GM21737 (cell line): Measurements from ENCODE around the gene SCN10A.

ENCODE experiments used
- ATAC-seq: cut with Tn5 transposase; IDR thresholded peaks from one replicate; pipeline ENCODE4 v1.9.1; 2021; ENCODE audit warnings: mild to moderate bottlenecking, moderate library complexity; ENCODE audit not compliant: unreplicated experiment

SCN10A gene

DNA sequence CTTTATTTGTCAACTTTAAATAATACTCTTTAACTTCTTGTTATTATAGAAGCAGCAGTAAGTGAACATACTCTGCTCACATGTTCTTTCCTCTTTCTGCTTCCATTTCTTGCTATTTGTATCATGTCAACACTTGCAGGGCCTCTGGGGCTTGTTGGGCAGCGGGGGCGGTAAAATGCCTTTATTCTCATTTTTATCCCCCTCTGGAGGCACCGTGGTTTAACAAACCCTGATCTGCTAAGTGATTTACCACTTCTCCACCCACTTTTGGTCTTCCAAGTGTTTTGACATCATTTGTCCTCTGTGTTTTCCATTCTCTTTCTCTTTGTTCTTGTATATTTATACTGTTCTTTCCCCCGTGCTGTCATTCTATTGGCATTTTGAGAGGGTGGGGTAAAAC is 33.9 kb downstream of the SCN10A start:
- no peak for ATAC-seq

- no peak for ATAC-seq
Observed at GRCh38 chr3:38773528-38773927, 42.5 kb downstream of the SCN10A start.

- no peak for ATAC-seq
Observed at GRCh38 chr3:38763569-38763968, 52.4 kb downstream of the SCN10A start.

- no peak for ATAC-seq
Observed at GRCh38 chr3:38758557-38758956, 57.5 kb downstream of the SCN10A start.

GRCh38 chr3:38757721-38758120 is 58.3 kb downstream of the SCN10A start:
- no peak for ATAC-seq

DNA sequence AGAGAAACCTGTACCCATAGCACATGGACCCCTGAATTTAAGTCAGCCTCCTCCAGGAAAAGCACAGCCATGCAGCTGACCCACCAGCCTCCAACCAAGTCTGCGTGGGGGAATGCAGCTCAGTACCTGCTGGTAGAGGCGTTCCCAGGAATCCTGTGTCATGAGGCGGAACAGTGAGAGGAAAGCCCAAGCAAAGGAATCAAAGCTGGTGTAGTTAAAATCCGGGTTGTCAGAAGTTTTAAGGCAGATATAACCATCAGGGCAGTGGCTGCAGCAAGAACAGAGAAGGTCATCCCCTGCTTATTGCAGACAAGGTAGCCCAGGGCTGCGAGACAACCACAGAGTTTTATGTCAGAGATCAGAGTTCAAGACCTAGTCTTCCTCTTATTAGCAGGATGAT is 59.1 kb downstream of the SCN10A start:
- no peak for ATAC-seq

DNA sequence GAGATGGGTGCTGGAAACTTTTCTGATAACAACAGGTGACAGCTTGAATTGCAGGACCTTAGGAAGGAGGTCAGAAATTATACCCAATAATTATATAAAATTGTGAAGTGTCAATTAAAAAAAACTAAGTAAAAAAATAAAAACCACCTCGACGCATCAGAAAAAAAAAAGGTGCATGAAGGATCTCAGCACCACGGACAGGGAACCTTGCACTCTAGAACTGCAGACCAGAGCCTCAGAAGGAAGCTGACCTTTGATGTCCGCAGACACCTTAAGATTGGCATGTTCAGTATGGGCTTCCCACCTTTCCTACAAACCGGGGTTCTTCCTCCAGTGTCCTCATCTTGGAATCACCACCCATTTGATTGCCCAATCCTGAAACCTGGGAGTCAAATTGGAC is 60.9 kb downstream of the SCN10A start:
- no peak for ATAC-seq

DNA sequence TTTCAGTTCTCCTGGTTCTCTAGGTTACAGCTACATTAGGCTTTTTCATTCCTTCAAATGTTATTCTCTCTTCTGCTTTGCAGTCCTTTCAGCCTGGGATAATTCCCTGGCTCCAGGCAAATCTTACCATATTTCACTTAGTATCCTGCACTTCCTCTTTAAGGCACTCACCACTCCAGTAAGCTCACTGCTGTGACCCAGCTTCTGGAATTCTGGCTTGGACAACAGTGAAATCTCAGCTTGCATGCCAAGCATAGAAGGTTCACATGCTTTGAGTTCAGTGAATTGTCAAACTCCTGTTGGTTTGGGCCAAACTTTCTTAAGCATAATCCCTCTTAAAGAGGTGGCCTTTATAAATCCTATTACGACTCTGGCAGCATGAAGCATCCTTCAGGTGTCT is 69.4 kb downstream of the SCN10A start:
- no peak for ATAC-seq

- no peak for ATAC-seq
Observed at GRCh38 chr3:38743043-38743442, 73.0 kb downstream of the SCN10A start.

GRCh38 chr3:38742550-38742949 is 73.5 kb downstream of the SCN10A start:
- ATAC-seq = no peak

DNA sequence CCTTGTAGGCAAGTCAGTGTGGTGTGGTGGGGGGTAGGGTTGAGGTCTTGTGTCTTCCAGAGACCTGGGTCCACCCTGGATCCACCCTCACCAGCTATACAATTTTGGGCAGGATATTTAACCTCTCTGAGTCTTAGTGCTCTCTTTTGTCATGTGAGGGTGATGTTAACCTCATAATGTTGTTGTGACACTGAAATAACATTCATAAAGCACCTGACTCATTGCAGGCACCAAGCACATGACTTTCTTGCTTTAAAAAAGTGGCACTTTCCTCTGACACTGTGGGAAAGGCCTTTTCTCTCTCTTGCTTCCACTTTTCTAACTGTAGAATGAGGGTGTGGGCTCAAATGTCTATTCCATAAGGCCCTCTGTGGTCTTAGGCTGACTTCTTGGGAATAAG is 75.5 kb downstream of the SCN10A start:
- ATAC-seq = no peak

GRCh38 chr3:38739931-38740330 is 76.1 kb downstream of the SCN10A start:
- no peak for ATAC-seq

DNA sequence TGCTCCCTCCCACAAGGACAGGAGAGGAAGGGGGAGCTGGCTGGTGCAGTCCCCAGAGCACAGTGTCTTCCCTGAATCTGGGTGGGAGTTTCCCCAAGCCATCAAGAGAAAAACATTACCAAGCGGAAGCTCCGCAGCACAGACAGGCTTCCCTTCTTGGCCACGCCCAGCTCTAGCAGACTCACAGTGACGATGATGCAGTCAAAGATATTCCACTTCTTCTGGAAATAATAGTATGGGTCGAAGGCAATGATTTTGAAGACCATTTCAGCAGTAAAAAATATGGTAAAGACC is 76.7 kb downstream of the SCN10A start:
- no peak for ATAC-seq

DNA sequence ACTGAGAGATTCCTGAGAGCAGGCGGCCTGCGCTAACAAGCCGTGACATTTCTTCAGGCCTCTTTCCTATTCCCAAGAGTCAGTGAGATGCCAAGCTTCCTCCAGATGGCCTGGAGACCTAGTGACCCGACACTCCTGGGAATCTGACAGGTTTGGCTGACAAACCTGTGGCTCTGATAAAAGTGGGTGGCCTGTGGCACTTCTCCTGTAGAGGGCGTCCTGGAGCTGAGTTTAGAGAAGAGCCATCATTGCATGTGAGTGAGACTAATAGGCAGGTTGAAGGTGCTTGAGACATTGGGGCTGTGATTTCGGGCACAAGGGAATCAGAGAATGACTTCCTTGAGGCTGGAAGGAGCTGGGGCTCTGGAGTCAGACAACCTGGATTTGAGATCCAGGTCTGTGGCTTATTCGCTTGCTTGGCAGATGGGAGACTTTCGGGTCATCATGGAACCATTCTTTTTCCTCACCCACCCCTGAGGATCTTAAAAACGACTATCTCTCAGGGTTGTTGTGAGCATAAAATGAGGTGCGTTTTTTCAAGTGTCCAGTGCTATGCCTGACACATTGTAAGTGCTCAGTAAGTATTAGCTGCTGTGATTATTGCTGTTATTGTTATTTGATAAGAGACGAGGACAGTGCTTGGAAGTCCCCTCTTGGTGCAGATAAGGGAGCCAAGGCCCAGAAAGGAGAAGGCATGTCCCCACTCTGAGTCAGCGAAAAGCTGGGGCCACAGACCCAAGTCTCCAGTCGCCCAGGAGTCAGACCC is 77.2 kb downstream of the SCN10A start:
- ATAC-seq = no peak

- no peak for ATAC-seq
Observed at GRCh38 chr3:38731522-38731921, 84.5 kb downstream of the SCN10A start.

GRCh38 chr3:38730281-38730680 is 85.7 kb downstream of the SCN10A start:
- ATAC-seq = no peak

DNA sequence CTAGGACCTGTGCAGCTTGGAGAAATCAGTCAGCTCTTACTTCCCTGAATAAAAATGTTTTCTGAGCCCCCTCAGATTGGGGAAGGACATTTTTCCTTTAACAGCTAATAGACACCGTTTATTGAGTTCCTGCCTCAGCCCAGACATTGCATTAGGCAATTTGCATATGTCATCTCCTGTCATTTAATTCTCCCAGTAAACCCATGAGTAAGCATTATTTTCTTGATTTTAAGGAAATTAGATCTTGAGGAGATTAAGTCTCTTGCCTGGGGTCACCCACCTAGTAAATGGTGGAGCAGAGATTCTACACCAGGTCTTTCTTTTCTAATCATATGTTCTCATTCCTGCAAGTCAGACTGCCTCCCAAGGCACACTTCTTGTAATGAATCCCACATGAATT is 88.0 kb downstream of the SCN10A start:
- ATAC-seq = no peak

DNA sequence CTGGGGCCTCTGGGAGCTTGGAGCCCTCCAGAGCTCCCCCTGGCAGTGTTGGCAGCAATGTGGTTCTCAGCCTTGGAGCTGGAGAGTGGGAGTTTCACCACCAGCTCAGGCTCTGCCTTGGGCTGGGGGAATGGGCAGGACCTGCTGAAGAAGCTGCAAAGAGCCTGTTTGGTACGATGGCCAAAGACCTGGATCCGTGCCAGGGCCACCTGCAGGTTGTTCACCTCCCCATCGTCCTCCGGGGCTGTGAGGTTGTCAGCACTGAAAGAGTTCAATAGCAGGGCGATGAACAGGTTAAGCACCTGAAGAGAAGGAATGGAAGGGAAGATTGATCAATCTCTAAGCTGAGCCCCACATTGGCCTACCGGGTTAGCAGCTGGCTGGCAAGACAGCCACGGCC is 89.3 kb downstream of the SCN10A start:
- ATAC-seq = no peak

GRCh38 chr3:38725726-38726419 is 90.1 kb downstream of the SCN10A start:
- ATAC-seq = no peak

DNA sequence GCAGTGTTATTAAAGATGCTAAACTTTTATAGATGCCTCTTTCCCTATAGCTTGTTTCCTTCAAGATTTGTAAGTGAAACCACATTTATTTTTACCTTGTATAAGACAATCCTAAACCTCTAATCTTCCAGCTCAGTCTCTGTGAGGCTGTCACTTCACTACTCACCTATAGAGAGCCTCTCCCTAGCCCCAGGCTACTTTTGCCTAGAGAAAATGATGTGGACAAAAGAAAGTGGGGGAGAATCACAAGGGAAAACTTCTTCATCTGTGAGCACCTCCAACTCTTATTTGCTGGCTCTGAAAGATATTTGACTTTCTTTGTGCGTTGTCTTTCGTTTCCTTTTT is 91.7 kb downstream of the SCN10A start:
- ATAC-seq = no peak

DNA sequence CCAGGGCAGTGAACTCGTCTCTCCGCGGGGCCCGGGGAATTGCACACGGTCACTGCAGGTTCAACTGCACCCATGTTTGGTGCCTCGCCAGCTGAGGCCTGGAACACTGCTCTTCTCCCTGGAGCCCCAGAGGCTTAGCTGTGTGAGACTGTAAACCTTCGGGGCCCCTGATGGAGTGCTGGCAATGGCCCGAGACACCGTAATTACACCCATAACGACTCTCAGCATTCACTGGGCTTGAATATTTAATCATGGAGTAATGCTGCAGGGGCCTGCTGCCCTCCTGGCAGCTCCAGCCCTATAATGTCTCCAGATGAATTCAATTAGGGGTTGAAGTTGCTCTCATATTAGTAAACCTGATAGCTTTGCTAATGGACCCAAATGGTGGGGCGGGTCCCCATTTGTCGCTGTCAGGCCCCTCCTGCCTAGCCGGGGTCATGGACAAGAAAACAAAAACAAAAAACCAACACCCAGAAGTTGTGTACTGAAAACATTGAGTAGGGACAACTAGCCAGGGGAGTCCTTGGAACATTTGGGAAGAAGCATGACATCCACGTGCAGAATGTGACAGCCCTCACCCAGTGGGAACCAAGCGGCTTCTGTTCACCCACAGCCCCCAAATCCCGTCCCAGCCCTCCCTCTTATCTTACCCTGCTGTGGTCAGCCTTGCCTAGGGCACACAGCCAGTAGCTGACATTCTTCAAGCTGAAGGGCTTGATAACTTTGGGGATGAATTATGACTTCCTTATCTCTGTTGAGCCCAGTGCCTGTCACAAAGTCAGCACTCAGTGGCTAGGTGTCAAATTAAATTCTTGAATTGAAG is 92.2 kb downstream of the SCN10A start:
- no peak for ATAC-seq
